Thyroid gland (tissue), 4 donors: ENCODE data around the gene PDE8B. TPM values are rescaled to one million over a fixed set of nuclear protein-coding genes. Genes with fewer than 3 reads are reported as not detected.
A peak's percentile ranks its signal among the peaks of the same experiment; 100 is the strongest.

ENCODE experiments used
- DNase-seq, 2 donors: peaks; one replicate each; pipeline ENCODE4 v3.0.0-alpha.2; 2019
- H3K27ac ChIP-seq, 3 donors: fragments of 200-600 bp; sonication (generic); 1 replicate in 2 of 3; 2 replicates in 1 of 3; pipeline ENCODE4 v1.5.1; 2016 to 2019; ENCODE audit warnings: mild to moderate bottlenecking in 1 of 3, moderate library complexity in 1 of 3
- H3K27me3 ChIP-seq: fragments of 200-600 bp; sonication (generic); one replicate; pipeline ENCODE4 v1.5.1; 2019
- H3K36me3 ChIP-seq, 2 donors: fragments of 200-600 bp; sonication (generic); one replicate each; pipeline ENCODE4 v1.5.1; 2016 to 2019
- H3K4me1 ChIP-seq, 2 donors: fragments of 200-600 bp; sonication (generic); one replicate each; pipeline ENCODE4 v1.5.1; 2017 to 2019
- H3K4me3 ChIP-seq, 3 donors: fragments of 200-600 bp; sonication (generic); replicated peaks in 1 of 3; 1 replicate in 2 of 3; 2 replicates in 1 of 3; pipeline ENCODE4 v1.5.1; 2016; ENCODE audit warnings: mild to moderate bottlenecking in 1 of 3
- H3K9me3 ChIP-seq: fragments of 200-600 bp; sonication (generic); one replicate; pipeline ENCODE4 v1.5.1; 2017
- POLR2A ChIP-seq, 2 donors: fragments of 450-650 bp; IDR thresholded peaks; one replicate each; pipeline ENCODE4 v1.6.1; 2017; ENCODE audit warnings: antibody characterized with exemption in 2 of 2, mild to moderate bottlenecking in 2 of 2, moderate library complexity in 1 of 2
- whole genome bisulfite sequencing, 2 donors: methylation state at CpG; one replicate each; pipeline ENCODE4 v1.1.5; 2017; 5-methylcytosine and 5-hydroxymethylcytosine counted together
- intact Hi-C: fragments of 100-400 bp; cut with DNase I; formaldehyde crosslinking; loops from one replicate; pipeline ENCODE4 v1.15.1; 2023
- total RNA-seq, 4 donors: library from RNA; depleted of rRNA; stranded (reverse); fragments of >200 nt; gene quantifications; one replicate each; pipeline ENCODE4 v1.2.3, GENCODE V29; 2016
- TF ChIP-seq, protein P1 (sequence below), 6 experiments: fragments of 200-600 bp in 3 of 6; fragments of 450-650 bp in 3 of 6; sonication (generic) in 3 of 6; IDR thresholded peaks; one replicate each; pipeline ENCODE4 v1.5.1; 2016 to 2019; ENCODE audit warnings: antibody characterized with exemption in 6 of 6, mild to moderate bottlenecking in 2 of 6, inconsistent platforms in 1 of 6, moderate library complexity in 1 of 6

Gene PDE8B
- total RNA-seq, 4 donors from 2014 or later = 113 to 279 (median 218) TPM

DNA sequence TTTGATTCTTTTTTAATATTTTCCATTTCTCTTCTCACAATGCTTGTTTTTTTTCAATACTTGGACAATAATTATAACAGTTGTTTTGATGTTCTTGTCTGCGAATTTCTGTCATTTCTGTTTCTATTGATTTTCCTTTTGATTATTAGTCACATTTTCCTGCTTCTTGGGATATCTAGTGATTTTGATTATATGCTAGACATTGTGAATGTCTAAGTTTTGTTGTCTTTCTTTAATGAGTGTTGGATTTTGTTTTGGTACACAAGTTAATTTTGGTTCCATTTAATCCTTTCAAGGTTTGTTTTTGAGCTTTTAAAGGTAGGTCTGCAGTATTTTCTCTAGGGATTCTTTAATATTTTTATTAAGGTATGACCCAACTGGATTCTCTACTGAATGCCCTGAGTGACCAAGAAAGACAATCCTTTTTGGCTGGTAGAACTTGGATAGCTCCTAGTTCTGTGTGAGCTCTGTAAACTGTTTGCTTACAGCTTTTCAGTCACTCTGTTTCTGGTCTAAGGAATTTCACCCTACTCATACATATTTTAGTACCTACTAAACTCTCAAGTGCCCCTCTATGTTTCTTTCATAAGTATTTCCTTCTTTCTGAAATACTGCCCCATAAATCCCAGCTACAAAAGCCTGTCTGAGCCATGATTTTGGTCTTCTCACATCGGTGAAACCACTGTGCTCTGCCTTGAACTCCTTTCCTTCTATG lies 12.5 kb upstream of the PDE8B start:
- no peaks in the 10 kb centered on the region for H3K36me3 ChIP-seq
- DNase-seq = no peak
- WGBS, 2 donors = 67 to 99% methylated on average over 2 of the region's 2 CpGs
- no peak overlapping the region for H3K27ac ChIP-seq
- H3K27me3 ChIP-seq = no peaks in the 10 kb centered on the region
- no peaks in the 10 kb centered on the region for H3K9me3 ChIP-seq
- H3K4me3 ChIP-seq = no peak overlapping the region
- intact Hi-C loops = no loop called here
- H3K4me1 ChIP-seq = peaks cover 4 to 33% of the 10 kb centered on the region in 2 donors
- TF ChIP-seq, protein P1, sequence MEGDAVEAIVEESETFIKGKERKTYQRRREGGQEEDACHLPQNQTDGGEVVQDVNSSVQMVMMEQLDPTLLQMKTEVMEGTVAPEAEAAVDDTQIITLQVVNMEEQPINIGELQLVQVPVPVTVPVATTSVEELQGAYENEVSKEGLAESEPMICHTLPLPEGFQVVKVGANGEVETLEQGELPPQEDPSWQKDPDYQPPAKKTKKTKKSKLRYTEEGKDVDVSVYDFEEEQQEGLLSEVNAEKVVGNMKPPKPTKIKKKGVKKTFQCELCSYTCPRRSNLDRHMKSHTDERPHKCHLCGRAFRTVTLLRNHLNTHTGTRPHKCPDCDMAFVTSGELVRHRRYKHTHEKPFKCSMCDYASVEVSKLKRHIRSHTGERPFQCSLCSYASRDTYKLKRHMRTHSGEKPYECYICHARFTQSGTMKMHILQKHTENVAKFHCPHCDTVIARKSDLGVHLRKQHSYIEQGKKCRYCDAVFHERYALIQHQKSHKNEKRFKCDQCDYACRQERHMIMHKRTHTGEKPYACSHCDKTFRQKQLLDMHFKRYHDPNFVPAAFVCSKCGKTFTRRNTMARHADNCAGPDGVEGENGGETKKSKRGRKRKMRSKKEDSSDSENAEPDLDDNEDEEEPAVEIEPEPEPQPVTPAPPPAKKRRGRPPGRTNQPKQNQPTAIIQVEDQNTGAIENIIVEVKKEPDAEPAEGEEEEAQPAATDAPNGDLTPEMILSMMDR (IDR thresholded peaks at IDR 0.05) = no peak
- no peak for TF ChIP-seq POLR2A (IDR thresholded peaks at IDR 0.05)

DNA sequence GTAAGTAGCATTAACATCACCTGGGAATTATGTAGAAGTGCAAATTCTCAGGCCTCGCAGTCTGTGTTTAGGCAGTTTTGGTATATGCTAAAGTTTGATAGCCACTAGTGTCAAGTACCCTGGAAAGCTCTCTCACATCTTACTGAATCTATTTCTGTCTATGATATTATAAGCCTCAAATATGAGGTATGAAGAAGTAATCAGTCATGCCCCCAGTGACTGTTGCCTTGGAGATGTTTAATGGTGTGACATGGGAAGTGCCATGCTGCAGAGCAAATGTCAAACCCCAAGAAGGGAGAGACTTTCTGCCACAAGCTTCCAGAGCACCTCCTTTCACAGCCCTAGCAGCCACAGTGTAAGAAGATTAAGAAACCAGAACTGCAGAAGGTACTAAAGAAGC lies 9.8 kb upstream of the PDE8B start:
- no peak for TF ChIP-seq POLR2A (IDR thresholded peaks at IDR 0.05)
- TF ChIP-seq, protein P1 (IDR thresholded peaks at IDR 0.05) = no peak
- peaks cover 4 to 36% of the 10 kb centered on the region in 2 donors for H3K4me1 ChIP-seq
- H3K9me3 ChIP-seq = no peaks in the 10 kb centered on the region
- H3K27me3 ChIP-seq = no peaks in the 10 kb centered on the region
- intact Hi-C loops = no loop called here
- H3K4me3 ChIP-seq = no peak overlapping the region
- H3K27ac ChIP-seq = no peak overlapping the region
- H3K36me3 ChIP-seq = no peaks in the 10 kb centered on the region
- 88 to 97% methylated on average over 1 of the region's 1 CpG for WGBS, 2 donors
- no peak for DNase-seq

DNA sequence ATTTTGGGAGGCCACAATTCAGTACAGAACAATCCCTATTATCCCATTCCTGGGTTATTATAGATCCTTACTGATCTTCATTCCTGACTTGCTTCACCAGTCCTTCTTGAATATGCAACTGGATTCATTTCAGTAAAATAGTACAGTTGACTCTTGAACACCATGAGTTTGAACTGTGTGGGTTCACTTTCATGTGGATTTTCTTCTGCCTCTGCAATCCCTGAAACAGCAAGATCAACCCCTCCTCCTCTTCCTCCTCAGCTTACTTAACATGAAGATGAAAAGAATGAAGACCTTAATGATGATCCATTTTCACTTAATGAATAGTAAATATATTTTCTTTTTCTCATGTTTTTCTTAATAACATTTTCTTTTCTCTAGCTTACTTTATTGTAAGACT lies 8.3 kb upstream of the PDE8B start:
- no peak for DNase-seq
- TF ChIP-seq, protein P1 (IDR thresholded peaks at IDR 0.05) = no peak
- TF ChIP-seq POLR2A (IDR thresholded peaks at IDR 0.05) = no peak
- Histone ChIP-seq H3K4me3 (no peak overlapping the region), H3K4me1 (peaks cover 4 to 36% of the 10 kb centered on the region in 2 donors), H3K36me3 (no peaks in the 10 kb centered on the region), H3K27me3 (no peaks in the 10 kb centered on the region), H3K27ac (no peak overlapping the region), H3K9me3 (no peaks in the 10 kb centered on the region)
- intact Hi-C loops = no loop called here

DNA sequence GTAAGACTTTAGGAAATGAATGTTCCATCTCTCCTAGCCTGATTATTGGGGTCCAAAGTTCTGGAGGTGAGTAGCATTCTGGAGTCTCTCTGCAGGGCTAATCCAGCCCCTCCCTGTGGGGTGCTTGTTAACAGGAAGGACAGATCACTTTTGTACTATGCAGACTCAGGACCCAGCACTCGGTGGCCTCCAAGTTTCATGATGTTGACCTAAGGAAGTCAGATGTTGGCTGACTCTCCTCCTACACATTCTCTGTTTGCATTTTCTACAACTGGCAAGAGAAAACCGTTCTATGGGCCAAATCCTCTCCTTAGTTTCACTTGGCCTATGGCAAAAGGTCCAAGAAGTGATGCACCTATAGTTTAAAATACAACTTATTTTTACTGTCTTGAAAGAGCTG lies 5.5 kb upstream of the PDE8B start:
- Histone ChIP-seq H3K4me3 (no peak overlapping the region), H3K27me3 (no peaks in the 10 kb centered on the region), H3K4me1 (peaks cover 4 to 55% of the 10 kb centered on the region in 2 donors), H3K9me3 (no peaks in the 10 kb centered on the region), H3K27ac (no peak overlapping the region), H3K36me3 (no peaks in the 10 kb centered on the region)
- 33 to 66% methylated on average over 2 of the region's 2 CpGs for WGBS, 2 donors
- intact Hi-C loops = no loop called here
- TF ChIP-seq, protein P1 (IDR thresholded peaks at IDR 0.05) = no peak
- no peak for TF ChIP-seq POLR2A (IDR thresholded peaks at IDR 0.05)
- DNase-seq = no peak

DNA sequence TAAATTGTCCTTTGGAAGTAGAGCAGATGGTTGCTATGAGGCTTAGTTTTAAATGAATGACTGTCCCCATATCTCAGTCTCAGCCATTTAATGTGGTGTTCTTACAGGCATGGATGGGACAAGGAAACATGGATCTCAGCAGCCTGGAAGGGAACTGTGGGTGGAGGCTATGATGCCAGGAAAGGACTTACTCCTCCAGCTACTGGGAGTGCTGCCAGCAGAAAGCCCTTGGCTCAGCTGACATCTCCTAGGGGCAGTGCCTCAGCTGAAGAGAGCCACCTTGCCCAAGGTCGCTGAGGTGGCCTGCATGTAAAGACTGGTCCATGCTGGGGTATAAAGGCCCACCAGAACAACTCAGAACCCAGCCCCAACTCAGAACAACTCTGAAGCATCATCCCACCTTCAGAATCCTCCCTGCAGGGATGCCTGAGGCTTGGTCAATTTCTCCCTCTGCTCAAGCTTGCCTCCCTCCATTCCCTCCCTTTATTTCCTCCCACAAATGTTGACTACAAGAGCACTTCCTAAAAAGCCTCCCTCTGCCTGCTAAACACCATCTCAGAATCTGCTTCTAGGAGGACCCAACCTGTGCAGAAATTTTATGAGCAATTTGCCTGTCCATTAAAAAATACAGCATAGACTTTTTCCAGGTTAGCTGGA lies 1.8 kb upstream of the PDE8B start:
- DNase-seq = peak; percentile 92 to 94
- peak overlapping the region; percentile 56 to 80 (median 74) for H3K27ac ChIP-seq
- TF ChIP-seq POLR2A (IDR thresholded peaks at IDR 0.05) = peak in 1 of 2 donors; percentile 65
- TF ChIP-seq, protein P1 (IDR thresholded peaks at IDR 0.05) = no peak
- H3K27me3 ChIP-seq = no peaks in the 10 kb centered on the region
- no peaks in the 10 kb centered on the region for H3K9me3 ChIP-seq
- intact Hi-C loops = no loop called here
- H3K36me3 ChIP-seq = no peaks in the 10 kb centered on the region
- no peak overlapping the region for H3K4me3 ChIP-seq
- 0 to 71% methylated on average over 1 of the region's 1 CpG for WGBS, 2 donors
- H3K4me1 ChIP-seq = peaks cover 3 to 36% of the 10 kb centered on the region in 2 donors
